ENCODE data around the gene SYT14.
A peak's percentile ranks its signal among the peaks of the same experiment; 100 is the strongest.
"Not testable (repeated sequence)": the region's sequence is repeated elsewhere in the genome, so short reads cannot be mapped to it uniquely, and the experiment has no call there.

Gene SYT14

DNA sequence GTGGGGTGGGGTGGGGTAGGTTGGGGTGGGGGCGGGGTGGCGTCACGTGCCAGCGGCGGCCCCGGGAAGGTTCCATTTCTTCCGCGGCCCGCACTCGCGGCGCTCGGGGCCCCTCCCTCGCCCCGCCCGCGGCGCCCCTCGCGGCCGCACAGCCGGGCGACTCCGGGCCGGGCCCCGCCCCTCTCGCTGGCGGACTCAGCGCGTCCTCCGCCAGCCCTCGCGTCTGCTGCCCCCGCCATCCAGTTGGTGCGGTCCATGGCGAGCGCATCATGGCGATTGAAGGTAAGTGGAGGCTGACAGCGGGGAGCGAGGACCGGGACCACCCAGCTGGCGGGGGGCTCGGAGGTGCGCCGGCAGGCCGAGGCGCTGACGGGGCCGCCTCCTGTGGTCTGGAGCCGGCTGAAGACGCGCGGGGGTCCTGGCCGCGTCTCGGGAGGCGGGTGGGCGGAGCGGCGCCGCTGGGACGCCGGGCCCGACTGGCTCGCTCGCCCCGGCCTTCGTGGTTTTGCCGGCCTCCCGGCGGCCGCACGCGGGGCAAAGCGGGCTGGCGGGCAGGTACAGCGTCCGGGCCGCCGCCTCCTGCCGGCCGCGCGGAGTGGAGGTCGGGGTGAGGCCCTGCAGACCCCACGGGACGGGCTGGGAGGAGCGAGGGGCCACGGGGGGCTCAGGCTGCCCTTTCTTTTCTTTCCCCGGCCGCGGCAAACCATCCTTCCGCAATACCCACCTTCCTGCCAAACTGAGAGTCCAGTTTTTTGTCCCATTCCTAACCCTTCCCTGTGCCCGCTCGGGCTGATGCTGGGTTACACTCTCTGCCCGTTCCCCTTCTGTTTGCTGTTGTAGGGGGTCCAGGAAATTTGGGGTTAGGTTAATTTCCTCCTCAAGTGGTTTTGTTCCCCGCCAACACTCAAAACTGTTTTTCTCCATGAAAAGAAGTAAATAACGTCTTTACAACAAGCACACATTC lies at the start of gene SYT14:
SYT14 (plus strand) TSS at position 222 of the 964 bp plus-strand sequence; CDS start at position 270, 48 bp downstream.
- peak; percentile 76 for DNase-seq

GRCh38 chr1:209888291-209889076 lies 49.5 kb upstream of the SYT14 start:
- DNase-seq = not testable (repeated sequence)

DNA sequence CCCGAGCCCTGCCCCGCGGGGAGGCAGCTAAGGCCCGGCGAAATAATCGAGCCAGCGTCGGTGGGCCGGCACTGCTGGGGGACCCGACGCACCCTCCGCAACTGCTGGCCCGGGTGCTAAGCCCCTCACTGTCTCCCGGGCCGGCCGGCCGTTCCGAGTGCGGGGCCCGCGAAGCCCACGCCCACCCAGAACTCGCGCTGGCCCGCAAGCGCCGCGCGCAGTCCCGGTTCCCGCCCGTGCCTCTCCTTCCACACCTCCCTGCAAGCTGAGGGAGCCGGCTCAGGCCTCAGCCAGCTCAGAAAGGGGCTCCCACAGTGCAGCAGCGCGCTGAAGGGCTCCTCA lies 49.0 kb upstream of the SYT14 start:
- no peak for DNase-seq

DNA sequence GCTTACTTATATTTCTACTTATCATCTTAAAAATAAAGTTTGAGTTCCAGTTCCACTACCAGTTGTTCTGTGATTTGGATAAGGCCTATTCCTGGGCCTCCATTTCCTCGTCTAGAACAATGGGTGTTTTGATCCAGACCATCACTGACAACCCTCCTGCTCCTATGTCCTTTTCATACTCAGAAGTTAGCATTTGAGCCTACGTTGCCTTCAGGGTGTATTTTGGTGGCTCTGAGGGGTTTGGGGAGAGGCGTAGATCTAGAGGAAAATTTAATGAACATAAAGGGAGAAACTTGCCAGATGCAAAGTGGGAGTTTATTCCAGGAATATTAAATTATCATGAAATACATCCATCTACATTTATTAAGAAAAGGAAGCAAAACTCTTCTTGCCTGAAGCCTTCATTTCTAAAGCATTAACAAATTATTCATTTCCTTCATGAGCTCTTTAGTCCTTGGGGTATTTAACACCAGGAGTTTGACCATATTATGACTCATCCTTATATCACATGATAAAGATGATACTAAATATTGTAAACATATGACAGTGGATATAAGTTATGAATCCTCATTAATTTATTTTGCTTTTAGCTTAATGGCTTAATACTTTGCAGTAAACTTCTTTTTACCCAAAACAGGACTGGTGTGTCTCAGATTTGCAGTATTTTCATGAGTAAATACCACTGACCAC lies 47.2 kb upstream of the SYT14 start:
- DNase-seq = no peak

- no peak for DNase-seq
Observed at GRCh38 chr1:209893751-209894150, 44.3 kb upstream of the SYT14 start.

DNA sequence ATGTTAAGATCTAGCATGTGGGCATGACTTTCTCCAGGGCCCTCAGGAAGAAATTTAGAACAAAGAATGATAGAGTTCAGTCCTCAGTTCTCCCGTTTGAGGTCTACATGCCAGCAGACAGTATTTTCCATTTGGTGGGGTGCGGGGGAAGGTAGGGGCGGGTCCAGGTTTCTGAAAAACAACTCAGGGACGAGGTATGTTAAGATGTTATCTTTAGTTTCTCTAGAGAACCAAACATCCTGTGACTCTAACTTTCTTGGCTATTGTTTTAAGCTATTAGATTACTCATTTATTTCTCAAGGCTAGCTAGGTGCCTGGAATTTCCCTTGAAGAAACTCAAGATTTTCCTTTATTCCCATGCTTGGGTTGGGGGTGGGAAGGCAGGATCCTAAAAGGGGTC lies 42.3 kb upstream of the SYT14 start:
- no peak for DNase-seq

DNA sequence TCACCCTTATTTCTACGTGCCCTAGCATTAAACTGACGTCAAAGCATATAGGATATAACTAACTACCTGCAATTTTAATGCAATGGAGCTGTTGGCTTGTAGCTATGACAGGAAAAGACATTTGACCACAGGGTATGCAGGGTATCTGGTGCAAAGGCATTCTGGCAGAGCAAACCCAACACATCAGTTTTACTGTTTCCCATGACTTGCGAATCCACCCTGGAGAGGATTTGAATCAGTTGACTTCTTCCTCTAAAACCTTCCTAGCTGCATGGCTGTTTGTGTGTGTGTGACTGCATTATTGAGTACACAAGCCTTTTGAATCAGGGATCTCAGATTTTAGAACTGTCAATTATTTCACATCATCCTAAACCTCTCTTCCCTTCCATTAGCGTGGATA lies 41.7 kb upstream of the SYT14 start:
- DNase-seq = no peak

- DNase-seq = not testable (repeated sequence)
Observed at GRCh38 chr1:209898271-209898670, 39.7 kb upstream of the SYT14 start.

DNA sequence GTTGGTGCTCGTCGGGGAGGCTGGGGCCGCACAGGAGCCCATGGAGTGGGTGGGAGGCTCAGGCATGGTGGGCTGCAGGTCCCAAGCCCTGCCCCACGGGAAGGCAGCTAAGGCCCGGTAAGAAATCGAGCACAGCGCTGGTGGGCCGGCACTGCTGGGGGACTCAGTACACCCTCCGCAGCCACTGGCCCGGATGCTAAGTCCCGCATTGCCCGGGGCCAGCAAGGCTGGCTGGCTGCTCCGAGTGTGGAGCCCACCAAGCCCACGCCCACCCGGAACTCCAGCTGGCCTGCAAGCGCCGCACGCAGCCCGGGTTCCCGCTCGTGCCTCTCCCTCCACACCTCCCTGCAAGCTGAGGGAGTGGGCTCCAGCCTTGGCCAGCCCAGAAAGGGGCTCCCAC lies 39.2 kb upstream of the SYT14 start:
- not testable (repeated sequence) for DNase-seq

DNA sequence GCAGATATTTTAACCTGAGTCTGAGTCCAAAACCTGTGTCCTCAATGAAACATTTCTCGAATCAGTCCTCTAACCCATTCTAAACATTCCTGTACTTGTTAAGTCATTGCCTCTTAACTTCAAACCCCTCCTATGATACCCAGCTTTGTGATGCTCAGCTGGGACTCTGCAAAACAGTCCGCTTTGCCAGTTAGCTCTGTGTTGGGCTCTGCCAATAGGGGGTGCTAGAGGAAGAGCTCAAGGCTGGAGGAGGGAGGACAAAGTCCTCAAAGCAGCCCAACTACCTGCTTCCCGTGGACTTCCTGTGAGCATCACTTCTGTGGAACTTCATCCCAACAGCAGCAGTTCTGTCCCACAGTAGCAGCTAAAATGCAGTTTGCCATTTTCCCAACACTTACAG lies 38.1 kb upstream of the SYT14 start:
- no peak for DNase-seq

- no peak for DNase-seq
Observed at GRCh38 chr1:209900734-209901133, 37.3 kb upstream of the SYT14 start.

DNA sequence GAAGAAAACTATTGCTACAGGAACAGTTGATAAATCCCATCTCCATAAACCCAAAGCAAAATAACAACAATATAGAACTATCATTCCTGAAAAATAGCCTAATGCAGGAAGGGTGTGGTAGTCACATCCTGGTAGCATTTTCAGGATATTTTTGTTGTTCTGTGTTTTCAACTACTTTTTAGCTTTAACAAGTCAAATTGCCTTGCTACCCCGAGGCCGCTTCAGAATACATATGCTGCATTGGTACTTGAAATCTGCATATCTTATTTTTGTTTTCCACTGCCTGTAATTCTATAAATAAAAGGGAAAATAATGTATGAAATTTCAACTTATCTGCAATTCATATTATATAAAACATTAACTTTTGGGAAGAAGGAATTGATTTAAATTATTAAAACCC lies 36.8 kb upstream of the SYT14 start:
- no peak for DNase-seq

DNA sequence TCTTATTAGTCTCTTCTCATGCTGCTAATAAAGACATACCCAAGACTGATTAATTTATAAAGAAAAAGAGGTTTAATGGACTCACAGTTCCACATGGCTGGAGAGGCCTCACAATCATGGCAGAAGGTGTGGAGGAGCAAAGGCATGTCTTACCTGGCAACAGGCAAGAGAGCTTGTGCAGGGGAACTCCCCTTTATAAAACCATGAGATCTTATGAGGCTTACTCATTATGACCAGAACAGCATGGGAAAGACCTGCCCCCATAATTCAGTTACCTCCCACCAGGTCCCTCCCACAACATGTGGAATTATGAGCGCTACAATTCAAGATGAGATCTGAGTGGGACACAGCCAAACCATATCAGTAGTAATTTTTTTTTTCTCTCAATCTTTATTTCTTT lies 33.2 kb upstream of the SYT14 start:
- not testable (repeated sequence) for DNase-seq

DNA sequence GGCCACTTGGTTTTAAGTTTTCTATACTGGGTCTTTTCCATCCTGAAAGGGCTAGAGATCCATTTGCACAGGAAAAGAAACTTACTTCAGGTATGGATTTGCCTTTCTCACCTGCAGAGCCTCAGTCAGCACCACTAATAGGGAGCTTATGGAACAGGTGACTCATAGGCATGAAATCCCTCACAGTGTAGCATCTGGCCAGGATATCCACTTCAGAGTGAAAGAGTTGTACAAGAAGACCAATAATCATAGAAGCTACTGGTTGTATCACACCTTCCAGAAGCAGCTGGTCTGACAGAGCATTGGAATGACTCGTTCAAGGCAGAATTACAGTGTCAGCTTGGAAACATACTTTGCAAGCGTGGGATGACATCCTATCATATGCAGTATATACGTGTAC lies 26.3 kb upstream of the SYT14 start:
- DNase-seq = no peak

GRCh38 chr1:209912306-209912705 lies 25.7 kb upstream of the SYT14 start:
- DNase-seq = no peak

GRCh38 chr1:209919637-209920036 lies 18.4 kb upstream of the SYT14 start:
- DNase-seq = not testable (repeated sequence)

DNA sequence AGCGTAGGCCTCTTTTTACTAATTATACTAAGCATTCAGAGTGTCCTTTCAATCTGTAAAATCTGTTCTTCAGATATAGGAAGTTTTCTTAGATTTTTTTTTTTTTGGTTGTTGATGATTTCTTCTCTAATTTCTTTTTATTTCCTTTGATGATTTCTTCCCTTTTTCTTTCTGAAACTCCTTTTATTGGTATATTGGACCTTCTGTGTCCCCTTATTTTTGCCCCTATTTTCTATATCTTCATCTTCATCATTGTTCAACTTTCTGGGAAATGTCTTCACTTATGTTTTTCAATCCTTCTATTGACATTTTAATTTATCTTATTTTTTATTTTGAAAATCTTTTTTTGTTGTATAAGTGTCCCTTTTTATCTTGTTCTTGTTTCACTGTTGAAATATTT lies 17.2 kb upstream of the SYT14 start:
- no peak for DNase-seq

DNA sequence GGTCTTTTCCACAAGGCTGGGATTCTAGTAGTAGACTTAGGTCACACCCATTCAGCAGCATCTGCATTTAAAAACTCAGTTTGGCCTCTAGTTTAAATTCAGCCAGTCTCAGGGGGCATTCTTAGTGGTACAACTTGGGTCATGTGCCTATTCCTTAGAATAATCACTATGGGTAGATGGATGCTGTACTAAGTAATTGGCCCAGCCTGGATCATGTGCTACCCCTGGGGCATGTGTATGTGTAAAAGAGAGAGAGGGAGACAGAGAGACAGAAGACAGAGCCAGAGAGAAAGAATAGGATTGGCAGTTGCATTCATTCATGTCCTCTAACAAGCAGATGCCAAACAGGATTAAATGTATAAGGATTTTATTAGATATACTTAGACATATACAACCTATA lies 13.6 kb upstream of the SYT14 start:
- DNase-seq = no peak

- DNase-seq = peak; percentile 94
Observed at GRCh38 chr1:209926045-209926444, 12.0 kb upstream of the SYT14 start.

DNA sequence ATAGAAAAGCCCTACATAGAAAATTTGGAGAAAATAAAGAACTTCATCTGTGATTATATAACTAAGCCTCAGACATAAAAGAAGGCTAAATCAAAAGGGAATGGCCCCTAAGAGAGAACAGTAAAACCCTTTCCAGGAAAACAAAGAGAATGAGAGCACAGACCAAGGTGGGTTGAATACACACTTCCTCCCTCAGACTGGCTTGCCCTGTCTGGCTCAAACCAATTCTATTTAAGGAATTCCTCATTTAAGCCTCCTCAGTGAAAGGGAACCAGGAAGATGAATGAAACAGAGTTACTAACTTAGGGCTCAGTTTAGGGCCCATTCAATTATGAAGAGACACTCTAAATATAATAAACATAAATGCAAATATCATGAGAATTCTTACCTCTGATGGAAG lies 10.6 kb upstream of the SYT14 start:
- no peak for DNase-seq

DNA sequence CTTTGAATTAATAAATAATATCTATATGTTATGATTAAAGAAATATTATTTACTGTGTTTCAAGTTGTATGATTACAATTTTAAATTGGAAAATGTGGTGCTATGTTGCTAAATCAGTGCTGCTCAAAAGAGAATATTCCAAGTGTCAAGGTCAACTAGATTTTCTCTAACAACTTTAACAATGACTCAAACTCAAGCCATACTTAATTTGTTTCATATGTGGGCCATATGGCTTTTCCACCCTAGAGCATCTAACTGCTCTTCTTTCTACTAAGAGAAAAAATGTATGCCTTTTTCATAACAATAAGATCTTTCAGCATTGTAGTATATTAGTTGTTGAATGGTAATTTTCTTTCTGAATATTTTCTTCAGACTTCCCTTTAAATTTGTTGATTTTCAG lies 8.3 kb upstream of the SYT14 start:
- no peak for DNase-seq

DNA sequence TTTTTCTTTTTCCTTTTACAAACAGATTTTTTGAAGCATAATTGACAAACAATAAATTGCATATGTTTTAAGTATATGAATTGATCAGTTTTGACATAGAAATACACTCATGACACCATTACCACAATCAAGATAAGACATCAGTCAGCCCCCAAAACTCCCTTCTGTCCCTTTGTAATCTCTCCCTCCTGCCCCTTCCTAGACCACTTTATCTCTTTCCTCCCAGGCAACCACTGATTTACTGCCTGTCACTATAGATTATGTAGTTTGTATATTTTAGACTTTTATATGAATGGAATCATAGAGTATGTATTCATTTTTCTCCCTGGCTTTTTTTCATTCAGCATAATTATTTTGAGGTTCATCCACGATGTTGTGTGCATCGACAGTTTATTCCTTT lies 6.9 kb upstream of the SYT14 start:
- DNase-seq = no peak

- DNase-seq = no peak
Observed at GRCh38 chr1:209936125-209936524, 1.9 kb upstream of the SYT14 start.

DNA sequence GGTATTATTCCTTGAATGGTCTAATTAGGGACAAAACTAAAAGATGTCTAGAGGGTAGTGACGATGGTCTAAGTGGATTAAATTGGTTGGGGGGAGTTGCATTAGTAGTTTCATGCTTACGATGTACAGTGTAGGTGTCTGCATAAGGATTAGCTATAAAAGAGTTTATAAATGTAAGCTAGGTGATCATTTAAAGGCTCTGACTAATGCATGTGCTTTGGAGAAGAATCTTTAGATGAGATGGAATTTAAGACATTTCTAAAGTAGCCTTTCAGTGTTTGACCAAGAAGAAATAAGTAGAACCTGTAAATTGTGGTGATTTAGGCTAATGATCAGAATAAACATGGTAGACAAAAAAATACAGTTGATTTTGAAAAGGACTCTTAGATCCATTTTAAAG lies 7.4 kb downstream of the SYT14 start:
- no peak for DNase-seq

Data from DMS79 (cell line).